Lower lobe of right lung (tissue), 2 donors: ENCODE results near the gene RTRAF. TPM values are rescaled to one million over a fixed set of nuclear protein-coding genes. Genes with fewer than 3 reads are reported as not detected.

ENCODE experiments used
- ATAC-seq, 2 donors: fragments of 200-7000 bp; cut with Tn5 transposase; one replicate each; pipeline ENCODE4 v1.9.1; 2020 to 2022; ENCODE audit warnings: mild to moderate bottlenecking in 2 of 2, moderate library complexity in 2 of 2
- DNase-seq: peaks from one replicate; pipeline ENCODE4 v3.0.0-alpha.2; 2020
- H3K27ac ChIP-seq: fragments of 200-600 bp; one replicate; pipeline ENCODE4 v1.8.0; 2022
- H3K27me3 ChIP-seq: fragments of 200-600 bp; one replicate; pipeline ENCODE4 v1.8.0; 2022; ENCODE audit warnings: low read depth
- H3K36me3 ChIP-seq: fragments of 200-600 bp; one replicate; pipeline ENCODE4 v1.8.0; 2022; ENCODE audit warnings: mild to moderate bottlenecking
- H3K4me1 ChIP-seq: fragments of 200-600 bp; one replicate; pipeline ENCODE4 v1.8.0; 2022
- H3K4me3 ChIP-seq: fragments of 200-600 bp; one replicate; pipeline ENCODE4 v1.8.0; 2022; ENCODE audit warnings: mild to moderate bottlenecking
- H3K9me3 ChIP-seq: fragments of 200-600 bp; one replicate; pipeline ENCODE4 v1.8.0; 2022
- CTCF ChIP-seq: fragments of 200-600 bp; IDR thresholded peaks from one replicate; pipeline ENCODE4 v1.8.0; 2022; ENCODE audit warnings: antibody characterized with exemption, mild to moderate bottlenecking
- intact Hi-C: fragments of 100-400 bp; cut with DNase I; formaldehyde crosslinking; loops from one replicate; pipeline ENCODE4 v1.11.0; 2022
- total RNA-seq: library from RNA; stranded (reverse); fragmentation: NEBNext Ultra II Directional; extraction: Animal tissue kit (Norgen Biotek cat#: 25700); gene quantifications from one replicate; pipeline ENCODE4 v1.2.1, GENCODE V29; 2021
- donor health status: DM: no; HTN: yes; CAD: no; lungs with severe emphysema.

RTRAF gene
- total RNA-seq, 1 donor from 2014 or later, result 124 TPM

- no peak overlapping the region for H3K27ac ChIP-seq
- no peaks in the 10 kb centered on the region for H3K27me3 ChIP-seq
- DNase-seq (no peak), ATAC-seq (no peak)
- H3K4me3 ChIP-seq, result no peak overlapping the region
- intact Hi-C loops, result no loop called here
- peaks cover 54% of the 10 kb centered on the region for H3K36me3 ChIP-seq
- no peaks in the 10 kb centered on the region for H3K9me3 ChIP-seq
- H3K4me1 ChIP-seq, result peaks cover 27% of the 10 kb centered on the region
- TF ChIP-seq CTCF, result no peak
Measured at GRCh38 chr14:51993285-51993920, 4.1 kb downstream of the RTRAF start.

- H3K27ac ChIP-seq, result no peak overlapping the region
- DNase-seq (no peak), ATAC-seq (no peak)
- H3K27me3 ChIP-seq, result no peaks in the 10 kb centered on the region
- H3K36me3 ChIP-seq, result peaks cover 79% of the 10 kb centered on the region
- intact Hi-C loops, result no loop called here
- no peak overlapping the region for H3K4me3 ChIP-seq
- H3K4me1 ChIP-seq, result peaks cover 8% of the 10 kb centered on the region
- TF ChIP-seq CTCF, result peak; percentile 65
- no peaks in the 10 kb centered on the region for H3K9me3 ChIP-seq
Measured at GRCh38 chr14:51996148-51996746, 6.9 kb downstream of the RTRAF start.

DNA sequence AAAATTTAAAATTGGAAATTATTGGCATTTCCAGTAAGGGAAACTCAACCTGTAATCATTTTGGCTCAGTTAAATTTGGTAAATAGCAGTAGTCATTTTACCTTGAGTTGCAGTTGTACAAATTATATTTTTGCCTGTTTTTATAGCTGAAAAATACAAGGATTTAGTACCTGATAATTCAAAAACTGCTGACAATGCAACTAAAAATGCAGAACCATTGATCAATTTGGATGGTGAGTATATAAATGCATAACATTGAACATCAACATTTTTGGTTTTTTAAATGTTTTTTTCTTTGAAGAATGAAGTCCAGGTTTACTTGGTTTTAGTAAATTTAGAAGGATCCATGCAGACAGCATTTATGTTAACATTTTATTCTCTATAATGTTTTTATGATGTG is 9.0 kb downstream of the RTRAF start:
- DNase-seq, result no peak
- Histone ChIP-seq H3K9me3 (no peaks in the 10 kb centered on the region), H3K4me1 (peaks cover 6% of the 10 kb centered on the region), H3K4me3 (no peak overlapping the region), H3K27me3 (no peaks in the 10 kb centered on the region), H3K36me3 (peaks cover 79% of the 10 kb centered on the region), H3K27ac (no peak overlapping the region)
- no peak for ATAC-seq
- intact Hi-C loops, result no loop called here
- no peak for TF ChIP-seq CTCF

- no peak overlapping the region for H3K27ac ChIP-seq
- no peaks in the 10 kb centered on the region for H3K9me3 ChIP-seq
- DNase-seq (no peak), ATAC-seq (no peak)
- peaks cover 79% of the 10 kb centered on the region for H3K36me3 ChIP-seq
- TF ChIP-seq CTCF, result no peak
- intact Hi-C loops, result no loop called here
- H3K4me1 ChIP-seq, result peaks cover 6% of the 10 kb centered on the region
- no peak overlapping the region for H3K4me3 ChIP-seq
- no peaks in the 10 kb centered on the region for H3K27me3 ChIP-seq
Measured at GRCh38 chr14:51999084-51999483, 9.7 kb downstream of the RTRAF start.

DNA sequence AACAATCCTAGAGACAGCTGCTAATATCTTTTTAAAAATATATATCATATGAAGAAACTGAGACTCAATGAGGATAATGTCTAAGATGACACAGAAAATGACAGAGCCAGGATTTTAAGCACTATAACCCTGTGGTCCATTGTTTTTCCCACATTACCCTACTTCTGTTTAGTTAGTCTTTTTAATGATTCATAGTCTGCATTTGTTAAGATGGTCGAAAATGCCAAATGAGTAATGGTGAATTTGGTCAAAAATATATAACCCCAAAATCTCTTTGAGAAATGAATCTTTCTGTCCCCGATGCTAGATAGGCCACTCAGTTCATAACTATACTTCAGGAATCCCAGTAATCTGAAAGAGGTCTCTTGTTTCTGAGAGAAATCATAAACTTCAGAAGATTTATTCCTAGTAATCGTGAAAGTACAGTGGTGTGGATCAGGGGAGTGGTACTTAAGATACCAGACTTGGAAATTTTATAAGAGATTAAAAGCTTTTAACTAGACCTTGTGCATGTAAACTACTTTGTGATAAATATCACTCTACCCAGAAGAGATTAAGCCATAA is 10.8 kb downstream of the RTRAF start:
- peaks cover 6% of the 10 kb centered on the region for H3K4me1 ChIP-seq

More for the DNA sequence above, 10.8 kb downstream of the RTRAF start:
- H3K27me3 ChIP-seq, result no peaks in the 10 kb centered on the region
- intact Hi-C loops, result no loop called here
- H3K4me3 ChIP-seq, result no peak overlapping the region
- no peak overlapping the region for H3K27ac ChIP-seq
- ATAC-seq (no peak), DNase-seq (no peak)
- H3K36me3 ChIP-seq, result peaks cover 79% of the 10 kb centered on the region
- no peaks in the 10 kb centered on the region for H3K9me3 ChIP-seq
- TF ChIP-seq CTCF, result no peak
